Measurements from ENCODE around the gene SIRT6.

- TF ChIP-seq CTCF (conservative IDR thresholded peaks at IDR 0.05; ENCODE audit: low read depth, low read length) (no peak), EZH2 (IDR thresholded peaks at IDR 0.05; ENCODE audit: low read length, unreplicated experiment) (no peak), EZH2phosphoT487 (IDR thresholded peaks at IDR 0.05; ENCODE audit: borderline replicate concordance, low read length) (no peak)
These were observed 30.7 kb downstream of the SIRT6 start for GRCh38 chr19:4151623-4152022.

Measured in PC-3 (cell line).